ENCODE measurements around the gene COMP.

The COMP gene

DNA sequence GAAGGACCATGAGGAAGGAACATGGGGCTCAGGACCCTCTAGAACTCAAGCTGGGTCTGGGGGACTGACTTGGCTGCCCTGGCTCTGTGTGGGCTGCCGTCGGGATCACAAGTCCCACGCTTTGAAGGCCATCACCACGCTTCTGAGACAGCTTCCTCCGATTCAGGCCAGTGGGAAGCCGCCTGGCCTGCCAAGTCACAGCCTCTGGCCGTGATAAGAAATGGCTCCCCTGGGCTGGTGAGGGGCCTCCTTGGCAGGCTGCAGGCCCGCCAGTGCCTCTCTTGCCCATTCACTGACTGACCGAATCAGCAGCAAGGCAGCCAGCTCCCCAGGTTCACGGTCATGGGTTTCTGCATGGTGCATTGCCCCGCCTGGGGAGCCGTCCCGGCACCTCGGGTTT, 48.8 kb downstream of the COMP start:
- TF ChIP-seq EZH2phosphoT487 (IDR thresholded peaks at IDR 0.05; ENCODE audit: borderline replicate concordance, low read length), result no peak
- no peak for TF ChIP-seq CTCF (IDR thresholded peaks at IDR 0.05; ENCODE audit: low read depth, low read length, poor library complexity, severe bottlenecking)
- H3K4me3 ChIP-seq (ENCODE audit: low read length), result no peak overlapping the region
- no peaks in the 10 kb centered on the region for H3F3A ChIP-seq (ENCODE audit: control insufficient read depth, insufficient read depth)
- H3K79me2 ChIP-seq (ENCODE audit: control insufficient read depth, low read length), result no peaks in the 10 kb centered on the region
- no peaks in the 10 kb centered on the region for H4K20me1 ChIP-seq (ENCODE audit: control insufficient read depth, insufficient read depth, low read depth, low read length)
- no peak overlapping the region for H3K4me2 ChIP-seq (ENCODE audit: low read length)
- no peaks in the 10 kb centered on the region for H3K4me1 ChIP-seq (ENCODE audit: control insufficient read depth, low read length)
- no peaks in the 10 kb centered on the region for H3K27me3 ChIP-seq (ENCODE audit: control insufficient read depth, low read length)
- no peaks in the 10 kb centered on the region for H3K9me3 ChIP-seq (ENCODE audit: control insufficient read depth, insufficient read depth, low read length)
- no peaks in the 10 kb centered on the region for H3K9me2 ChIP-seq (replicated peaks; ENCODE audit: control insufficient read depth, low read length)
- H3K36me3 ChIP-seq (ENCODE audit: control insufficient read depth, low read length), result no peaks in the 10 kb centered on the region
- H3K27ac ChIP-seq (ENCODE audit: low read depth, low read length), result no peak overlapping the region

- H3F3A ChIP-seq (ENCODE audit: control insufficient read depth, insufficient read depth), result no peaks in the 10 kb centered on the region
- no peaks in the 10 kb centered on the region for H3K79me2 ChIP-seq (ENCODE audit: control insufficient read depth, low read length)
- no peak overlapping the region for H3K4me3 ChIP-seq (ENCODE audit: low read length)
- H3K27me3 ChIP-seq (ENCODE audit: control insufficient read depth, low read length), result no peaks in the 10 kb centered on the region
- TF ChIP-seq EZH2phosphoT487 (IDR thresholded peaks at IDR 0.05; ENCODE audit: borderline replicate concordance, low read length), result no peak
- TF ChIP-seq CTCF (IDR thresholded peaks at IDR 0.05; ENCODE audit: low read depth, low read length, poor library complexity, severe bottlenecking), result no peak
- no peaks in the 10 kb centered on the region for H3K4me1 ChIP-seq (ENCODE audit: control insufficient read depth, low read length)
- no peaks in the 10 kb centered on the region for H3K9me3 ChIP-seq (ENCODE audit: control insufficient read depth, insufficient read depth, low read length)
- H3K9me2 ChIP-seq (replicated peaks; ENCODE audit: control insufficient read depth, low read length), result no peaks in the 10 kb centered on the region
- no peak overlapping the region for H3K27ac ChIP-seq (ENCODE audit: low read depth, low read length)
- H4K20me1 ChIP-seq (ENCODE audit: control insufficient read depth, insufficient read depth, low read depth, low read length), result no peaks in the 10 kb centered on the region
- no peaks in the 10 kb centered on the region for H3K36me3 ChIP-seq (ENCODE audit: control insufficient read depth, low read length)
- H3K4me2 ChIP-seq (ENCODE audit: low read length), result no peak overlapping the region
Measured at GRCh38 chr19:18741124-18742121, 49.7 kb downstream of the COMP start.

DNA sequence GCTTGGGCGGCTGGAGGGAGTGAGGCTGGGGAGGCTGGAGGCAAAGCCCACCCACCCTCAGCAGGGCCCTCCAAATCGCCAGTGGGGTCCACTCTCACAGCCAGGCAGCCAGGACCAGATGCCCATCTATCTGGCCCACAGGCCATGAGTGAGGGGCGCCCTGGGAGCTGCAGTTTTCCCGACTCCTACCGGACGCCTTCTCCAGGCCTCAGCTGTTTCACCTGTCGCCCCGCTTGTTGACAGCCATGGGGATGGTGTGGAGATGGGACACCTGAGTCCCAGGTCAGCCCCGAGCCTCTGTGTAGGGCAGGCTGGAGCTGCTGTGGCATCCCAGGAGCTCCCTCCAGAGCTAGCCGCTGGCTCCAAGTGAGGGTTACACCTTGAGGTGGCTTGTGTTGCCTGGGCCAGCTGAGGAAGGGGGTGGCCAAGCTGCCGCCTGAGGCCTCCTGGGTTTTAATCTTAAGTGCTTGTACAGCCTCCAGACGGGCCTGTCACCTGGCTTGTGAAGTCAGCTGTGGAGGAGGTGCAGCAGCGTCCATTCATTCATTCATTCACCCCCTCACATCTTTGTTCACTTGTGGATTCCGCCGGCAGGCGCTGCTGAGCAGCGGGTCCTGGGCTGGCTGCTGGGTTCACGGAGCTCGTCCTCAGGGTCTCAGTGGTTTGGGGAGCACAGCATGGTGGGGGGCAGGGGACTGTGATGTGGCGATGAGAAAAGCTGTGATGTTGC, 52.0 kb downstream of the COMP start:
- no peaks in the 10 kb centered on the region for H3K36me3 ChIP-seq (ENCODE audit: control insufficient read depth, low read length)
- H3K27ac ChIP-seq (ENCODE audit: low read depth, low read length), result no peak overlapping the region
- H3K27me3 ChIP-seq (ENCODE audit: control insufficient read depth, low read length), result no peaks in the 10 kb centered on the region
- no peaks in the 10 kb centered on the region for H3F3A ChIP-seq (ENCODE audit: control insufficient read depth, insufficient read depth)
- no peaks in the 10 kb centered on the region for H3K9me2 ChIP-seq (replicated peaks; ENCODE audit: control insufficient read depth, low read length)
- H4K20me1 ChIP-seq (ENCODE audit: control insufficient read depth, insufficient read depth, low read depth, low read length), result 0 out of 2 replicates have a peak, but pooled peaks cover 4% of the 10 kb centered on the region
- no peak overlapping the region for H3K4me2 ChIP-seq (ENCODE audit: low read length)
- no peaks in the 10 kb centered on the region for H3K79me2 ChIP-seq (ENCODE audit: control insufficient read depth, low read length)
- no peak overlapping the region for H3K4me3 ChIP-seq (ENCODE audit: low read length)
- no peaks in the 10 kb centered on the region for H3K4me1 ChIP-seq (ENCODE audit: control insufficient read depth, low read length)
- H3K9me3 ChIP-seq (ENCODE audit: control insufficient read depth, insufficient read depth, low read length), result no peaks in the 10 kb centered on the region
- no peak for TF ChIP-seq CTCF (IDR thresholded peaks at IDR 0.05; ENCODE audit: low read depth, low read length, poor library complexity, severe bottlenecking)
- TF ChIP-seq EZH2phosphoT487 (IDR thresholded peaks at IDR 0.05; ENCODE audit: borderline replicate concordance, low read length), result no peak
